Measurements from ENCODE around the gene AGAP2. TPM values are rescaled to one million over a fixed set of nuclear protein-coding genes. Genes with fewer than 3 reads are reported as not detected.

Gene AGAP2
- total and polyA plus RNA-seq, 2 of the 13 experiments (the other 11 are each of a cell fraction or from before 2014, with no cell fraction given): 0.38 to 0.45 TPM

- TF ChIP-seq PHF5A (CRISPR knock-in tag; IDR thresholded peaks at IDR 0.05; ENCODE audit: low read depth, unreplicated experiment): no peak
- 0 out of 2 replicates have a peak, but pooled peaks have one; percentile 18 for TF ChIP-seq THRA (CRISPR knock-in tag; IDR thresholded peaks at IDR 0.05; ENCODE audit: borderline replicate concordance)
- no peak for TF ChIP-seq TERF1 (CRISPR knock-in tag; IDR thresholded peaks at IDR 0.05)
- peak; percentile 36 for TF ChIP-seq HOXA3 (CRISPR knock-in tag; IDR thresholded peaks at IDR 0.05)
- no peak for TF ChIP-seq NFYB (CRISPR knock-in tag; IDR thresholded peaks at IDR 0.05)
- peak; percentile 86; the same call in 1 of the 2 replicates for TF ChIP-seq ZNF800 (CRISPR knock-in tag; IDR thresholded peaks at IDR 0.05)
- TF ChIP-seq ZNF781 (CRISPR knock-in tag; IDR thresholded peaks at IDR 0.05; ENCODE audit: borderline replicate concordance, not compliant biosample characterization): no peak
- TF ChIP-seq ZNF441 (CRISPR knock-in tag; IDR thresholded peaks at IDR 0.05; ENCODE audit: borderline replicate concordance): peak; percentile 96
- TF ChIP-seq ZNF468 (CRISPR knock-in tag; IDR thresholded peaks at IDR 0.05): no peak
- peak; percentile 63 for TF ChIP-seq PHF8 (CRISPR knock-in tag; IDR thresholded peaks at IDR 0.05)
- no peak for TF ChIP-seq RFXANK (CRISPR knock-in tag; IDR thresholded peaks at IDR 0.05)
- no peak for TF ChIP-seq ZNF329 (CRISPR knock-in tag; IDR thresholded peaks at IDR 0.05; ENCODE audit: low read depth)
- 0 out of 2 replicates have a peak, but pooled peaks have one; percentile 10 for TF ChIP-seq SKIL (CRISPR knock-in tag; IDR thresholded peaks at IDR 0.05; ENCODE audit: borderline replicate concordance)
- TF ChIP-seq HES4 (CRISPR knock-in tag; IDR thresholded peaks at IDR 0.05; ENCODE audit: borderline replicate concordance): no peak; the same call in 1 of the 2 replicates
- peak; percentile 40; the same call in 1 of the 2 replicates for TF ChIP-seq ARID4A (CRISPR knock-in tag; IDR thresholded peaks at IDR 0.05; ENCODE audit: borderline replicate concordance)
- 0 out of 2 replicates have a peak, but pooled peaks have one; percentile 50 for TF ChIP-seq HOXD1 (CRISPR knock-in tag; IDR thresholded peaks at IDR 0.05)
- TF ChIP-seq MTA1 (CRISPR knock-in tag; IDR thresholded peaks at IDR 0.05; ENCODE audit: borderline replicate concordance): peak; percentile 56; the same call in 1 of the 2 replicates
- TF ChIP-seq ZSCAN9 (CRISPR knock-in tag; IDR thresholded peaks at IDR 0.05; ENCODE audit: borderline replicate concordance): peak; percentile 19; the same call in 1 of the 2 replicates
Observed at GRCh38 chr12:57765003-57765697, 26.6 kb upstream of the AGAP2 start (continued).
